Cortex of kidney (tissue), 1 donor: ENCODE measurements around the gene TRAF2.

Source experiments
- DNase-seq: peaks from one replicate; lab custom pipeline; 2025; lab: John Stamatoyannopoulos, UW

The TRAF2 gene

GRCh38 chr9:136847088-136847825, 39.1 kb upstream of the TRAF2 start:
- DNase-seq: no peak

- peak; percentile 46 for DNase-seq
These were observed 38.4 kb upstream of the TRAF2 start for GRCh38 chr9:136847826-136848392.

GRCh38 chr9:136848393-136849037, 37.8 kb upstream of the TRAF2 start:
- no peak for DNase-seq

GRCh38 chr9:136849038-136849959, 37.0 kb upstream of the TRAF2 start, which contains the start of gene PHPT1:
TSS of gene PHPT1 (plus strand) at chr9:136849409. CDS start at chr9:136849431, 22 bp downstream.
- DNase-seq: peak; percentile 90

GRCh38 chr9:136849960-136850865, 36.1 kb upstream of the TRAF2 start:
- DNase-seq: no peak

- DNase-seq: no peak
These were observed 35.2 kb upstream of the TRAF2 start for GRCh38 chr9:136850866-136851775.

- DNase-seq: no peak
These were observed 34.2 kb upstream of the TRAF2 start, which contains the start of gene MAMDC4 for GRCh38 chr9:136851941-136852663. TSS of gene MAMDC4 (plus strand) at chr9:136852346. CDS start at chr9:136852417, 71 bp downstream.

- DNase-seq: no peak
These were observed 33.4 kb upstream of the TRAF2 start for GRCh38 chr9:136852664-136853595.

GRCh38 chr9:136853596-136854112, 32.7 kb upstream of the TRAF2 start:
- no peak for DNase-seq

- DNase-seq: no peak
These were observed 32.0 kb upstream of the TRAF2 start for GRCh38 chr9:136854113-136854841.

- no peak for DNase-seq
These were observed 31.4 kb upstream of the TRAF2 start for GRCh38 chr9:136854842-136855460.

- DNase-seq: no peak
These were observed 30.7 kb upstream of the TRAF2 start for GRCh38 chr9:136855461-136856078.

- no peak for DNase-seq
These were observed 30.2 kb upstream of the TRAF2 start for GRCh38 chr9:136856079-136856476.

- no peak for DNase-seq
These were observed 29.7 kb upstream of the TRAF2 start for GRCh38 chr9:136856541-136857141.

GRCh38 chr9:136857166-136857565, 29.1 kb upstream of the TRAF2 start:
- DNase-seq: no peak
